HepG2 (cell line): ENCODE results near the gene SSTR5. TPM values are rescaled to one million over a fixed set of nuclear protein-coding genes. Genes with fewer than 3 reads are reported as not detected.

Experiments
- ARID3A ChIP-seq: IDR thresholded peaks from 2 replicates; pipeline ENCODE4 v1.6.1; 2012; ENCODE audit warnings: low read depth, low read length, improper control_type of control experiment
- GTF3A ChIP-seq: sonication (generic); formaldehyde crosslinking; conservative IDR thresholded peaks from 2 replicates; pipeline ENCODE4 v1.4.0; 2020; ENCODE audit warnings: mild to moderate bottlenecking, missing genetic modification reagents
- HBP1 ChIP-seq: IDR thresholded peaks from 2 replicates; pipeline ENCODE4 v1.6.1; 2016; ENCODE audit warnings: low read depth, control low read depth
- SP4 ChIP-seq: sonication (generic); formaldehyde crosslinking; IDR thresholded peaks from 2 replicates; pipeline ENCODE4 v1.8.1; 2023; ENCODE audit warnings: mild to moderate bottlenecking, missing genetic modification reagents
- USF2 ChIP-seq, 2 experiments: sonication (generic) in 1 of 2; formaldehyde crosslinking in 1 of 2; IDR thresholded peaks; 2 replicates each; pipeline versions ENCODE4 v1.5.1 to v1.6.1; 2011 to 2020; ENCODE audit warnings: borderline replicate concordance in 1 of 2, low read depth in 1 of 2, low read length in 1 of 2, mild to moderate bottlenecking in 1 of 2, missing genetic modification reagents in 1 of 2, moderate library complexity in 1 of 2
- YEATS2 ChIP-seq: sonication (generic); formaldehyde crosslinking; IDR thresholded peaks from 2 replicates; pipeline ENCODE4 v1.4.0; 2020; ENCODE audit warnings: missing genetic modification reagents, borderline replicate concordance
- ZNF839 ChIP-seq: sonication (generic); formaldehyde crosslinking; IDR thresholded peaks from 2 replicates; pipeline ENCODE4 v1.4.0; 2020; ENCODE audit warnings: missing genetic modification reagents, mild to moderate bottlenecking, borderline replicate concordance
- polyA plus RNA-seq, 8 experiments: library from polyadenylated mRNA; depleted of rRNA in 3 of 8; stranded (reverse) in 7 of 8; unstranded in 1 of 8; fragments of >200 nt; fragmentation: Illumina TruSeq in 4 of 8; extraction: Trizol in 4 of 8; gene quantifications; 2 replicates each; pipeline versions ENCODE4 v1.2.1 to v1.2.3, GENCODE V29; 2011 to 2016; ENCODE audit warnings: low read depth in 4 of 8, missing spikeins in 1 of 8, mixed read lengths in 1 of 8; ENCODE audit not compliant: insufficient read depth in 1 of 8
- total RNA-seq, 5 experiments: library from RNA; depleted of rRNA; stranded (reverse); fragments of >200 nt; fragmentation: Illumina TruSeq; extraction: Trizol; gene quantifications; 2 replicates each; pipeline ENCODE4 v1.2.3, GENCODE V29; 2016; ENCODE audit warnings: low read depth in 1 of 5
- TF ChIP-seq, protein P1 (sequence below): sonication (generic); formaldehyde crosslinking; IDR thresholded peaks from 2 replicates; pipeline ENCODE4 v1.4.0; 2020; ENCODE audit warnings: missing genetic modification reagents, mild to moderate bottlenecking, borderline replicate concordance
- TF ChIP-seq, protein P2 (sequence below): sonication (generic); formaldehyde crosslinking; IDR thresholded peaks from 2 replicates; pipeline ENCODE4 v1.4.0; 2020; ENCODE audit warnings: missing genetic modification reagents
- TF ChIP-seq, protein P3 (sequence below), 2 experiments: sonication (generic) in 1 of 2; formaldehyde crosslinking in 1 of 2; IDR thresholded peaks; 2 replicates each; pipeline versions ENCODE4 v1.6.1 to v1.9.0; 2014 to 2022; ENCODE audit warnings: antibody characterized with exemption in 1 of 2, borderline replicate concordance in 1 of 2, inconsistent platforms in 1 of 2, low read depth in 1 of 2, missing genetic modification reagents in 1 of 2

The SSTR5 gene
- total and polyA plus RNA-seq, 2 of the 13 experiments (the other 11 are each of a cell fraction or from before 2014, with no cell fraction given): 0.20 to 0.49 TPM

- TF ChIP-seq ARID3A: no peak
- TF ChIP-seq USF2 (IDR thresholded peaks at IDR 0.05; ENCODE audit: low read depth, low read length): no peak
- TF ChIP-seq USF2 (CRISPR knock-in tag; IDR thresholded peaks at IDR 0.05; ENCODE audit: borderline replicate concordance): no peak; the same call in 1 of the 2 replicates
- TF ChIP-seq HBP1 (CRISPR knock-in tag): no peak
- TF ChIP-seq, protein P1, sequence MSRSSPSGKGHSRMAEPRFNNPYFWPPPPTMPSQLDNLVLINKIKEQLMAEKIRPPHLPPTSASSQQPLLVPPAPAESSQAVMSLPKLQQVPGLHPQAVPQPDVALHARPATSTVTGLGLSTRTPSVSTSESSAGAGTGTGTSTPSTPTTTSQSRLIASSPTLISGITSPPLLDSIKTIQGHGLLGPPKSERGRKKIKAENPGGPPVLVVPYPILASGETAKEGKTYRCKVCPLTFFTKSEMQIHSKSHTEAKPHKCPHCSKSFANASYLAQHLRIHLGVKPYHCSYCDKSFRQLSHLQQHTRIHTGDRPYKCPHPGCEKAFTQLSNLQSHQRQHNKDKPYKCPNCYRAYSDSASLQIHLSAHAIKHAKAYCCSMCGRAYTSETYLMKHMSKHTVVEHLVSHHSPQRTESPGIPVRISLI: no peak
- TF ChIP-seq, protein P2, sequence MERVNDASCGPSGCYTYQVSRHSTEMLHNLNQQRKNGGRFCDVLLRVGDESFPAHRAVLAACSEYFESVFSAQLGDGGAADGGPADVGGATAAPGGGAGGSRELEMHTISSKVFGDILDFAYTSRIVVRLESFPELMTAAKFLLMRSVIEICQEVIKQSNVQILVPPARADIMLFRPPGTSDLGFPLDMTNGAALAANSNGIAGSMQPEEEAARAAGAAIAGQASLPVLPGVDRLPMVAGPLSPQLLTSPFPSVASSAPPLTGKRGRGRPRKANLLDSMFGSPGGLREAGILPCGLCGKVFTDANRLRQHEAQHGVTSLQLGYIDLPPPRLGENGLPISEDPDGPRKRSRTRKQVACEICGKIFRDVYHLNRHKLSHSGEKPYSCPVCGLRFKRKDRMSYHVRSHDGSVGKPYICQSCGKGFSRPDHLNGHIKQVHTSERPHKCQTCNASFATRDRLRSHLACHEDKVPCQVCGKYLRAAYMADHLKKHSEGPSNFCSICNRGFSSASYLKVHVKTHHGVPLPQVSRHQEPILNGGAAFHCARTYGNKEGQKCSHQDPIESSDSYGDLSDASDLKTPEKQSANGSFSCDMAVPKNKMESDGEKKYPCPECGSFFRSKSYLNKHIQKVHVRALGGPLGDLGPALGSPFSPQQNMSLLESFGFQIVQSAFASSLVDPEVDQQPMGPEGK: peak; percentile 91
- TF ChIP-seq GTF3A (CRISPR knock-in tag): no peak
- TF ChIP-seq YEATS2 (CRISPR knock-in tag): no peak
- TF ChIP-seq SP4 (CRISPR knock-in tag): no peak
- TF ChIP-seq, protein P3, sequence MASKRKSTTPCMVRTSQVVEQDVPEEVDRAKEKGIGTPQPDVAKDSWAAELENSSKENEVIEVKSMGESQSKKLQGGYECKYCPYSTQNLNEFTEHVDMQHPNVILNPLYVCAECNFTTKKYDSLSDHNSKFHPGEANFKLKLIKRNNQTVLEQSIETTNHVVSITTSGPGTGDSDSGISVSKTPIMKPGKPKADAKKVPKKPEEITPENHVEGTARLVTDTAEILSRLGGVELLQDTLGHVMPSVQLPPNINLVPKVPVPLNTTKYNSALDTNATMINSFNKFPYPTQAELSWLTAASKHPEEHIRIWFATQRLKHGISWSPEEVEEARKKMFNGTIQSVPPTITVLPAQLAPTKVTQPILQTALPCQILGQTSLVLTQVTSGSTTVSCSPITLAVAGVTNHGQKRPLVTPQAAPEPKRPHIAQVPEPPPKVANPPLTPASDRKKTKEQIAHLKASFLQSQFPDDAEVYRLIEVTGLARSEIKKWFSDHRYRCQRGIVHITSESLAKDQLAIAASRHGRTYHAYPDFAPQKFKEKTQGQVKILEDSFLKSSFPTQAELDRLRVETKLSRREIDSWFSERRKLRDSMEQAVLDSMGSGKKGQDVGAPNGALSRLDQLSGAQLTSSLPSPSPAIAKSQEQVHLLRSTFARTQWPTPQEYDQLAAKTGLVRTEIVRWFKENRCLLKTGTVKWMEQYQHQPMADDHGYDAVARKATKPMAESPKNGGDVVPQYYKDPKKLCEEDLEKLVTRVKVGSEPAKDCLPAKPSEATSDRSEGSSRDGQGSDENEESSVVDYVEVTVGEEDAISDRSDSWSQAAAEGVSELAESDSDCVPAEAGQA (IDR thresholded peaks at IDR 0.05; ENCODE audit: low read depth): peak; percentile 52; the same call in 1 of the 2 replicates
- TF ChIP-seq, protein P3 (CRISPR knock-in tag; IDR thresholded peaks at IDR 0.05; ENCODE audit: borderline replicate concordance): no peak
- TF ChIP-seq ZNF839 (CRISPR knock-in tag): no peak
Observed at GRCh38 chr16:1076801-1077576, 4.4 kb downstream of the SSTR5 start (continued).
